SK-N-SH treated with all-trans-retinoic acid at 6 μM for 48 hours (cell line): Measurements from ENCODE around the gene ARID2.

Experiments
- ATAC-seq: fragments of 200-7000 bp; cut with Tn5 transposase; 3 replicates; pipeline ENCODE4 v1.9.1; 2020; ENCODE audit warnings: mild to moderate bottlenecking, moderate library complexity
- BACH2 ChIP-seq: fragments of 250-450 bp; sonication (Bioruptor Pico); IDR thresholded peaks from 2 replicates; pipeline ENCODE4 v1.9.0; 2021; ENCODE audit warnings: mild to moderate bottlenecking, borderline replicate concordance
- CSDC2 ChIP-seq: fragments of 250-450 bp; sonication (Bioruptor Pico); IDR thresholded peaks from 2 replicates; pipeline ENCODE4 v1.5.0; 2020; ENCODE audit warnings: mild to moderate bottlenecking, moderate library complexity
- CSRNP3 ChIP-seq: fragments of 250-450 bp; sonication (Bioruptor Pico); IDR thresholded peaks from 2 replicates; pipeline ENCODE4 v1.5.1; 2021; ENCODE audit warnings: mild to moderate bottlenecking, moderate library complexity
- GLIS3 ChIP-seq: fragments of 250-450 bp; sonication (Bioruptor Pico); IDR thresholded peaks from 2 replicates; pipeline ENCODE4 v1.5.0; 2020; ENCODE audit warnings: mild to moderate bottlenecking, moderate library complexity
- ISL1 ChIP-seq: fragments of 250-450 bp; sonication (Bioruptor Pico); IDR thresholded peaks from 2 replicates; pipeline ENCODE4 v2.1.2; 2022; ENCODE audit warnings: mild to moderate bottlenecking, moderate library complexity
- OSR1 ChIP-seq: fragments of 250-450 bp; sonication (Bioruptor Pico); IDR thresholded peaks from 2 replicates; pipeline ENCODE4 v1.8.0; 2022; ENCODE audit warnings: moderate library complexity, mild to moderate bottlenecking, inconsistent platforms
- POU6F1 ChIP-seq: fragments of 250-450 bp; sonication (Bioruptor Pico); IDR thresholded peaks from 2 replicates; pipeline ENCODE4 v1.8.0; 2021; ENCODE audit warnings: low read depth, mild to moderate bottlenecking, moderate library complexity, borderline replicate concordance
- PPARA ChIP-seq: fragments of 250-450 bp; sonication (Bioruptor Pico); IDR thresholded peaks from 2 replicates; pipeline ENCODE4 v1.5.0; 2020; ENCODE audit warnings: mild to moderate bottlenecking, borderline replicate concordance
- RARB ChIP-seq: fragments of 250-450 bp; sonication (Bioruptor Pico); IDR thresholded peaks from 2 replicates; pipeline ENCODE4 v1.8.0; 2021; ENCODE audit warnings: mild to moderate bottlenecking, moderate library complexity
- TCF4 ChIP-seq: fragments of 250-450 bp; sonication (Bioruptor Pico); IDR thresholded peaks from 2 replicates; pipeline ENCODE4 v1.8.0; 2021; ENCODE audit warnings: mild to moderate bottlenecking, moderate library complexity, borderline replicate concordance
- TOX ChIP-seq: fragments of 250-450 bp; sonication (Bioruptor Pico); IDR thresholded peaks from 2 replicates; pipeline ENCODE4 v1.8.0; 2021; ENCODE audit warnings: mild to moderate bottlenecking, moderate library complexity, borderline replicate concordance
- ZC3H10 ChIP-seq: fragments of 250-450 bp; sonication (Bioruptor Pico); IDR thresholded peaks from 2 replicates; pipeline ENCODE4 v1.5.1; 2021; ENCODE audit warnings: mild to moderate bottlenecking, moderate library complexity
- ZFP3 ChIP-seq: fragments of 250-450 bp; sonication (Bioruptor Pico); IDR thresholded peaks from 2 replicates; pipeline ENCODE4 v1.5.0; 2020; ENCODE audit warnings: mild to moderate bottlenecking, moderate library complexity
- ZFP30 ChIP-seq: fragments of 450-650 bp; formaldehyde crosslinking; IDR thresholded peaks from 2 replicates; pipeline ENCODE4 v1.5.0; 2022; ENCODE audit warnings: mild to moderate bottlenecking, moderate library complexity
- ZNF8 ChIP-seq: fragments of 450-650 bp; formaldehyde crosslinking; IDR thresholded peaks from 2 replicates; pipeline ENCODE4 v1.5.0; 2020; ENCODE audit warnings: mild to moderate bottlenecking, moderate library complexity
- TF ChIP-seq, protein P1 (sequence below): fragments of 250-450 bp; sonication (Bioruptor Pico); IDR thresholded peaks from 2 replicates; pipeline ENCODE4 v1.8.0; 2020; ENCODE audit warnings: mild to moderate bottlenecking, moderate library complexity, borderline replicate concordance
- TF ChIP-seq, protein P2 (sequence below): fragments of 250-450 bp; sonication (Bioruptor Pico); IDR thresholded peaks from 2 replicates; pipeline ENCODE4 v1.5.0; 2020; ENCODE audit warnings: mild to moderate bottlenecking, moderate library complexity
- TF ChIP-seq, protein P3 (sequence below): fragments of 250-450 bp; sonication (Bioruptor Pico); IDR thresholded peaks from 2 replicates; pipeline ENCODE4 v1.5.1; 2020; ENCODE audit warnings: low read depth, mild to moderate bottlenecking, moderate library complexity

The ARID2 gene

DNA sequence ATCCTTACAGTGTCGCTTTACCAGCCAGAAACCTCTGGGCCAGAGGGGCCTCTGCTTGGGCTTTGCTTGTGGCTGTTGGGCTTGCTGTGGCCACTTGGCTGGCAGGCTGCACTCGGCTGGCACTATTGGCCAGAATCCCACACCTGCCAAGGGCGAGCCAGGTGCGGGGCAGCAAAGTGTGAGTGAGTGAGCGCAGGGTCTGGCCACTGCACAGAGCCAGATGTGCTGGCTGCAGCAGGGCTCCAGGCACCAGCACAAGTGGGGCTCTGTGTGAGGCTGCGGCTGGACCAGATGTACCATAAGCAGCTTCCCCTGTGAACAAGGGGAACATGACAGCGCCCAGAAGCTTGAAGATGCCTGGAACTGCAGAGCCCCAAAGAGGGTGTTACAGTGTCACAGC, 33.5 kb upstream of the ARID2 start:
- no peak for ATAC-seq
- TF ChIP-seq OSR1, result no peak
- TF ChIP-seq POU6F1 (CRISPR knock-in tag), result no peak
- no peak for TF ChIP-seq GLIS3 (CRISPR knock-in tag)
- TF ChIP-seq ZNF8, result no peak
- TF ChIP-seq ZFP30 (CRISPR knock-in tag), result no peak
- no peak for TF ChIP-seq PPARA
- no peak for TF ChIP-seq ZFP3
- TF ChIP-seq, protein P1, sequence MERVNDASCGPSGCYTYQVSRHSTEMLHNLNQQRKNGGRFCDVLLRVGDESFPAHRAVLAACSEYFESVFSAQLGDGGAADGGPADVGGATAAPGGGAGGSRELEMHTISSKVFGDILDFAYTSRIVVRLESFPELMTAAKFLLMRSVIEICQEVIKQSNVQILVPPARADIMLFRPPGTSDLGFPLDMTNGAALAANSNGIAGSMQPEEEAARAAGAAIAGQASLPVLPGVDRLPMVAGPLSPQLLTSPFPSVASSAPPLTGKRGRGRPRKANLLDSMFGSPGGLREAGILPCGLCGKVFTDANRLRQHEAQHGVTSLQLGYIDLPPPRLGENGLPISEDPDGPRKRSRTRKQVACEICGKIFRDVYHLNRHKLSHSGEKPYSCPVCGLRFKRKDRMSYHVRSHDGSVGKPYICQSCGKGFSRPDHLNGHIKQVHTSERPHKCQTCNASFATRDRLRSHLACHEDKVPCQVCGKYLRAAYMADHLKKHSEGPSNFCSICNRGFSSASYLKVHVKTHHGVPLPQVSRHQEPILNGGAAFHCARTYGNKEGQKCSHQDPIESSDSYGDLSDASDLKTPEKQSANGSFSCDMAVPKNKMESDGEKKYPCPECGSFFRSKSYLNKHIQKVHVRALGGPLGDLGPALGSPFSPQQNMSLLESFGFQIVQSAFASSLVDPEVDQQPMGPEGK (CRISPR knock-in tag), result no peak
- TF ChIP-seq CSDC2 (CRISPR knock-in tag), result no peak
- TF ChIP-seq TOX (CRISPR knock-in tag), result no peak
- no peak for TF ChIP-seq RARB (CRISPR knock-in tag)
- TF ChIP-seq BACH2 (CRISPR knock-in tag), result no peak
- TF ChIP-seq, protein P2, sequence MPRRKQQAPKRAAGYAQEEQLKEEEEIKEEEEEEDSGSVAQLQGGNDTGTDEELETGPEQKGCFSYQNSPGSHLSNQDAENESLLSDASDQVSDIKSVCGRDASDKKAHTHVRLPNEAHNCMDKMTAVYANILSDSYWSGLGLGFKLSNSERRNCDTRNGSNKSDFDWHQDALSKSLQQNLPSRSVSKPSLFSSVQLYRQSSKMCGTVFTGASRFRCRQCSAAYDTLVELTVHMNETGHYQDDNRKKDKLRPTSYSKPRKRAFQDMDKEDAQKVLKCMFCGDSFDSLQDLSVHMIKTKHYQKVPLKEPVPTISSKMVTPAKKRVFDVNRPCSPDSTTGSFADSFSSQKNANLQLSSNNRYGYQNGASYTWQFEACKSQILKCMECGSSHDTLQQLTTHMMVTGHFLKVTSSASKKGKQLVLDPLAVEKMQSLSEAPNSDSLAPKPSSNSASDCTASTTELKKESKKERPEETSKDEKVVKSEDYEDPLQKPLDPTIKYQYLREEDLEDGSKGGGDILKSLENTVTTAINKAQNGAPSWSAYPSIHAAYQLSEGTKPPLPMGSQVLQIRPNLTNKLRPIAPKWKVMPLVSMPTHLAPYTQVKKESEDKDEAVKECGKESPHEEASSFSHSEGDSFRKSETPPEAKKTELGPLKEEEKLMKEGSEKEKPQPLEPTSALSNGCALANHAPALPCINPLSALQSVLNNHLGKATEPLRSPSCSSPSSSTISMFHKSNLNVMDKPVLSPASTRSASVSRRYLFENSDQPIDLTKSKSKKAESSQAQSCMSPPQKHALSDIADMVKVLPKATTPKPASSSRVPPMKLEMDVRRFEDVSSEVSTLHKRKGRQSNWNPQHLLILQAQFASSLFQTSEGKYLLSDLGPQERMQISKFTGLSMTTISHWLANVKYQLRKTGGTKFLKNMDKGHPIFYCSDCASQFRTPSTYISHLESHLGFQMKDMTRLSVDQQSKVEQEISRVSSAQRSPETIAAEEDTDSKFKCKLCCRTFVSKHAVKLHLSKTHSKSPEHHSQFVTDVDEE (CRISPR knock-in tag), result no peak
- no peak for TF ChIP-seq ISL1 (CRISPR knock-in tag)
- TF ChIP-seq CSRNP3 (CRISPR knock-in tag), result no peak
- TF ChIP-seq, protein P3, sequence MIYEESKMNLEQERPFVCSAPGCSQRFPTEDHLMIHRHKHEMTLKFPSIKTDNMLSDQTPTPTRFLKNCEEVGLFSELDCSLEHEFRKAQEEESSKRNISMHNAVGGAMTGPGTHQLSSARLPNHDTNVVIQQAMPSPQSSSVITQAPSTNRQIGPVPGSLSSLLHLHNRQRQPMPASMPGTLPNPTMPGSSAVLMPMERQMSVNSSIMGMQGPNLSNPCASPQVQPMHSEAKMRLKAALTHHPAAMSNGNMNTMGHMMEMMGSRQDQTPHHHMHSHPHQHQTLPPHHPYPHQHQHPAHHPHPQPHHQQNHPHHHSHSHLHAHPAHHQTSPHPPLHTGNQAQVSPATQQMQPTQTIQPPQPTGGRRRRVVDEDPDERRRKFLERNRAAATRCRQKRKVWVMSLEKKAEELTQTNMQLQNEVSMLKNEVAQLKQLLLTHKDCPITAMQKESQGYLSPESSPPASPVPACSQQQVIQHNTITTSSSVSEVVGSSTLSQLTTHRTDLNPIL (CRISPR knock-in tag), result no peak

DNA sequence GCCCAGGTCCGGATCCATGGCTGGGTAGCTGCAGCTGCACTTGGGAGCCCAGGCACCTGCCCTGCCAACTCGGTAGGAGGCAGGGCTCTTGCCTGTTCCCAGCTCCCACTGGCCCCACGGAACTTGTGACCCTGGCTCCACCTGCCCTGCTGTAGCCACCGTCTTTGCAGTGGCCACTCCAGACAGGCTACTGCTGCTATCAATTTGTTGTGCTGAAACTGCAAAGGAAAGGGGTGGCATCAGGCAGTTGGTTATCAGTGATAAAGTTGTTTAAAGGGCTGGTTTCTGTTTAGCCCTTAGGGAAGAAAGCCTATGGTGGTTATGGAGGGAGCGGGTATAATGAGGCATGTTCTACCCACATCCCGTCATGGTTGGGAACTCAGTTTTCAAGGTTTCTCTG, 32.1 kb upstream of the ARID2 start:
- no peak for ATAC-seq

GRCh38 chr12:45701296-45701695, 28.2 kb upstream of the ARID2 start:
- no peak for ATAC-seq
- no peak for TF ChIP-seq POU6F1 (CRISPR knock-in tag)
- TF ChIP-seq, protein P3 (CRISPR knock-in tag), result no peak
- no peak for TF ChIP-seq ZNF8
- no peak for TF ChIP-seq TCF4 (CRISPR knock-in tag)
- TF ChIP-seq, protein P1 (CRISPR knock-in tag), result no peak
- no peak for TF ChIP-seq RARB (CRISPR knock-in tag)
- no peak for TF ChIP-seq ZC3H10 (CRISPR knock-in tag)
- TF ChIP-seq CSRNP3 (CRISPR knock-in tag), result no peak

More for the DNA sequence above, 32.1 kb upstream of the ARID2 start:
- TF ChIP-seq, protein P1 (CRISPR knock-in tag), result no peak
- no peak for TF ChIP-seq GLIS3 (CRISPR knock-in tag)
- TF ChIP-seq, all 23 proteins: peak for 0
